Testis (tissue), 3 donors: Measurements from ENCODE around the gene RFX5. TPM values are rescaled to one million over a fixed set of nuclear protein-coding genes. Genes with fewer than 3 reads are reported as not detected.

Experiments used
- DNase-seq: peaks from one replicate; pipeline ENCODE4 v3.0.0-alpha.2; 2019
- H3K27ac ChIP-seq, 2 donors: fragments of 200-600 bp; sonication (generic); one replicate each; pipeline ENCODE4 v1.5.1; 2019
- H3K27me3 ChIP-seq: fragments of 200-600 bp; sonication (generic); one replicate; pipeline ENCODE4 v1.5.1; 2019
- H3K36me3 ChIP-seq: fragments of 200-600 bp; sonication (generic); one replicate; pipeline ENCODE4 v1.5.1; 2017; ENCODE audit warnings: low read depth; ENCODE audit errors: missing control alignments
- H3K4me1 ChIP-seq: fragments of 200-600 bp; sonication (generic); one replicate; pipeline ENCODE4 v1.5.1; 2019
- H3K4me3 ChIP-seq, 2 donors: fragments of 200-600 bp; sonication (generic); one replicate each; pipeline ENCODE4 v1.5.1; 2017 to 2019
- H3K9me3 ChIP-seq: fragments of 200-600 bp; sonication (generic); one replicate; pipeline ENCODE4 v1.5.1; 2017
- CTCF ChIP-seq, 3 experiments: fragments of 450-650 bp in 2 of 3; fragments of 200-600 bp in 1 of 3; sonication (generic) in 1 of 3; IDR thresholded peaks; one replicate each; pipeline ENCODE4 v1.5.1; 2016 to 2019; ENCODE audit warnings: antibody characterized with exemption in 3 of 3, mild to moderate bottlenecking in 2 of 3, moderate library complexity in 1 of 3
- POLR2A ChIP-seq: fragments of 450-650 bp; IDR thresholded peaks from one replicate; pipeline ENCODE4 v1.6.1; 2017; ENCODE audit warnings: antibody characterized with exemption, mild to moderate bottlenecking, moderate library complexity
- WGBS, 2 donors: methylation state at CpG; one replicate each; pipeline ENCODE4 v1.1.5; 2018; 5-methylcytosine and 5-hydroxymethylcytosine counted together
- intact Hi-C: fragments of 100-400 bp; cut with DNase I; formaldehyde crosslinking; loops from one replicate; pipeline ENCODE4 v1.15.1; 2023; ENCODE audit warnings: low total_unique reads
- polyA plus RNA-seq: library from polyadenylated mRNA; stranded (reverse); fragments of 350-450 nt; fragmentation: Illumina TruSeq; extraction: RNeasy Lipid Tissue Mini Kit (QIAGEN cat#74804); gene quantifications from one replicate; pipeline ENCODE4 v1.2.3, GENCODE V29; 2014; ENCODE audit warnings: low read depth, low replicate concordance; ENCODE audit not compliant: insufficient read depth
- total RNA-seq, 2 donors: library from RNA; depleted of rRNA; stranded (reverse); fragments of >200 nt; gene quantifications; one replicate each; pipeline ENCODE4 v1.2.3, GENCODE V29; 2016

The RFX5 gene
- total and polyA plus RNA-seq, 3 donors from 2014 or later = 18.8 to 43.6 (median 19.8) TPM

DNA sequence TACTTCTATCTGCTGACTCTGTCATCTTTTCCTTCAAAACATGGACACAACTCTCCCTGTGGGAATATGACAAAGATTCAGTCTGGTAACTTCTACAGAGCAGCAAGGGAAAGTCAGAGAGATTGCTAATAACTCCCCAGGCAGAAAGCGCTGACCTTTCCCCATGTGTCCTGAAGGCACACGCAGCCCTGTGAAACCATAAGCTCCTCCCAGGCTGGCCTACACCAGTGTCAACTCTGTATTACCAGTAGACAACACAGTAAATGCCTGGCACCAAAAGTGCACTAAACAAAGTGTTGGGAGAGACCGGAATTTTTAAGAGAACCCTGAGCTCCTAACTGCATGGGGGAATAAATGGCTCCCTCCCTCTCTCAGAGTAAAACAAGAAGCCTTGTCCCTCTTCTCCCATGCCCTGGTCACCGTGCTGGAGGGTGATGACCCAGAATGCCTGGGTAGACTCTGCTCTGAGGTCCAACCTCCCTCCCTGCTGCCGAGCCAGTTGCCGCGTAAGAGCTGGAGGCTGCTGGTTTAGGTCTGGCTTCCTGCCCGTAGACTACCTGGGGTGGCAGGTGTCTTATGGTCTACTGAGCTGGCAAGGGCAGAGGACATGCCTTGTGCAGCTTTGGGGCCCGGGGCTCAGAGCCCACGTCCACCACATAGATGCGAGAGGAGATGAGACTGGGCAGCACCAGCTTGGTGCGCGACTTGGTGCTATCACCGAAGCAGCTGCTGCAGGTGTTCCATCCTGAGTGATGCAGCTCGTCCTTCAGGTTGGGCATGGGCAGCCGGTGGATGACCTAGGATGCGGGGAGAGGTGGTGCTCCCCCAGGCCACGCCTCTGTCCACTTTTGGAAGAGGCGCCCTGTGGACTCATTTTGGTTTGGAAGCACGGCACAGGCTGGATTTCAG is 21.6 kb upstream of the RFX5 start:
- Histone ChIP-seq H3K36me3 (no peaks in the 10 kb centered on the region), H3K27ac (peak overlapping the region in 1 of 2 donors; percentile 25), H3K4me3 (no peak overlapping the region), H3K27me3 (no peaks in the 10 kb centered on the region), H3K9me3 (no peaks in the 10 kb centered on the region), H3K4me1 (peaks cover 16% of the 10 kb centered on the region)
- intact Hi-C loops = no loop called here
- WGBS, 2 donors = 87 to 92% methylated on average over 12 to 20 of the region's 20 CpGs
- no peak for DNase-seq
- TF ChIP-seq POLR2A = no peak
- no peak for TF ChIP-seq CTCF (IDR thresholded peaks at IDR 0.05)

- Histone ChIP-seq H3K36me3 (no peaks in the 10 kb centered on the region), H3K4me3 (no peak overlapping the region), H3K4me1 (peaks cover 16% of the 10 kb centered on the region), H3K27me3 (no peaks in the 10 kb centered on the region), H3K27ac (peak overlapping the region in 1 of 2 donors; percentile 10), H3K9me3 (no peaks in the 10 kb centered on the region)
- intact Hi-C loops = no loop called here
- peak; percentile 30 for DNase-seq
- whole genome bisulfite sequencing, 2 donors = 45 to 67% methylated on average over 7 to 8 of the region's 8 CpGs
- no peak for TF ChIP-seq CTCF (IDR thresholded peaks at IDR 0.05)
- TF ChIP-seq POLR2A = no peak
These were observed 20.8 kb upstream of the RFX5 start for GRCh38 chr1:151367658-151368392.

- DNase-seq = no peak
- Histone ChIP-seq H3K4me1 (peaks cover 10% of the 10 kb centered on the region), H3K36me3 (no peaks in the 10 kb centered on the region), H3K27me3 (no peaks in the 10 kb centered on the region), H3K4me3 (no peak overlapping the region), H3K27ac (no peak overlapping the region), H3K9me3 (no peaks in the 10 kb centered on the region)
- no peak for TF ChIP-seq POLR2A
- TF ChIP-seq CTCF (IDR thresholded peaks at IDR 0.05) = no peak
- intact Hi-C loops = no loop called here
- WGBS, 2 donors = 85 to 91% methylated on average over 3 to 4 of the region's 4 CpGs
These were observed 17.9 kb upstream of the RFX5 start for GRCh38 chr1:151364996-151365395.

- 90 to 100% methylated on average over 2 to 3 of the region's 3 CpGs for WGBS, 2 donors
- Histone ChIP-seq H3K4me1 (peaks cover 1% of the 10 kb centered on the region), H3K27me3 (no peaks in the 10 kb centered on the region), H3K4me3 (no peak overlapping the region), H3K27ac (no peak overlapping the region), H3K9me3 (no peaks in the 10 kb centered on the region), H3K36me3 (no peaks in the 10 kb centered on the region)
- intact Hi-C loops = no loop called here
- no peak for DNase-seq
- TF ChIP-seq POLR2A (no peak), CTCF (IDR thresholded peaks at IDR 0.05) (no peak)
These were observed 15.5 kb upstream of the RFX5 start for GRCh38 chr1:151362308-151363155.
